Measurements from ENCODE around the gene ETV2.
"Not testable (repeated sequence)": the region's sequence is repeated elsewhere in the genome, so short reads cannot be mapped to it uniquely, and the experiment has no call there.

The ETV2 gene, protein sequence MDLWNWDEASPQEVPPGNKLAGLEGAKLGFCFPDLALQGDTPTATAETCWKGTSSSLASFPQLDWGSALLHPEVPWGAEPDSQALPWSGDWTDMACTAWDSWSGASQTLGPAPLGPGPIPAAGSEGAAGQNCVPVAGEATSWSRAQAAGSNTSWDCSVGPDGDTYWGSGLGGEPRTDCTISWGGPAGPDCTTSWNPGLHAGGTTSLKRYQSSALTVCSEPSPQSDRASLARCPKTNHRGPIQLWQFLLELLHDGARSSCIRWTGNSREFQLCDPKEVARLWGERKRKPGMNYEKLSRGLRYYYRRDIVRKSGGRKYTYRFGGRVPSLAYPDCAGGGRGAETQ

GRCh38 chr19:35641515-35642151 is at the start of gene ETV2:
Gene ETV2 (plus strand): TSS chr19:35641745. CDS start chr19:35642461, 716 bp downstream.
- DNase-seq (ENCODE audit: low spot score), result no peak

DNA sequence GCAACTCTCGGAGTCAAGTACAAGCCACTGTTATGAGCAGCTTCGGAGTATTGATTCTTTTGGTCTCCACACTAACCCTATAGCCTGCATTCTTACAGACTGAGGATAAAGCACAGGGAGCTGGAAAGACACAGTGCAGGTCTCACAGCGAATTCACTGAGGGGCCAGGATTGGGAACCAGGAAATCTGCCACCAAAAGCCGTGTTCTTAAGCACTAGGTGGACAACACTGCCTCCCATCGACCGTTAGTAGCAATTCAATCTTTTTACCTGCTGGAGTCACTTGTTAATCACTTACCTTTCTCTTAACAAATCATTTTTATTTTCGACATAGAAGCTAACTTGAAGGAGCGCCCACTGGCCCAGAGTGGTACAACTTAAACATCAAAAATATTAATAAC is 49.3 kb upstream of the ETV2 start:
- peak; percentile 29 for DNase-seq (ENCODE audit: low spot score)

DNA sequence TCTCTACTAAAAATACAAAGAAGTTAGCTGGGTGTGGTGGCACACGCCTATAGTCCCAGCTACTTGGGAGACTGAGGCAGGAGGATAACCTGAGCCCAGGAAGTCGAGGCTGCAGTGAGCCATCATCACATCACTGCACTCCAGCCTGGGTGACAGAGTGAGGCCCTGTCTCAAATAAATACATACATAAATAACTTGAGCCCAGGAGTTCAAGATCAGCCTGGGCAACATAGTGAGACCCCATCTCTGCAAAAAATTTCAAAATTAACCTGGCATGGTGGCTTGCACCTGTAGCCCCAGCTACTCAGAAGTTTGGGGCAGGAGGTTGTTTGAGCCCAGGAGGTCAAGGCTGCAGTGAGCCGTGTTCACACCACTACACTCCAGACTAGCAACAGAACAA is 46.5 kb upstream of the ETV2 start:
- not testable (repeated sequence) for DNase-seq (ENCODE audit: low spot score)

DNA sequence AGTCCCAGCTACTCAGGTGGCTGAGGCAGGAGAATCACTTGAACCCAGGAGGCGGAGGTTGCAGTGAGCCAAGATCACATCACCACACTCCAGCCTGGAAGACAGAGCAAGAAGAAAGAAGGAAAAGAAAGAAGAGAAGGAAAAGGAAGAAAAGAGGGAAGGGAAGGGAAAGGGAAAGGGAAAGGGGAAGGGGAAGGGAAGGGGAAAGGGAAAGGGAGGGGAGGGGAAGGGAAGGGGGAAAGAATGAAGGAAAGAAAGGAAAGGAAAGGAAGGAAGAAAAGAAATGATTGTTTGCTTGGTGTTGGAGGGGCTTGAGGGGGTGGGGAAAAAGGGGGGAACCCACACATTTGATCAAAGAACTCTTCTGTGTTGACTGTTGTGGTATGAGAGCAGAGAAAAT is 45.6 kb upstream of the ETV2 start:
- no peak for DNase-seq (ENCODE audit: low spot score)

DNA sequence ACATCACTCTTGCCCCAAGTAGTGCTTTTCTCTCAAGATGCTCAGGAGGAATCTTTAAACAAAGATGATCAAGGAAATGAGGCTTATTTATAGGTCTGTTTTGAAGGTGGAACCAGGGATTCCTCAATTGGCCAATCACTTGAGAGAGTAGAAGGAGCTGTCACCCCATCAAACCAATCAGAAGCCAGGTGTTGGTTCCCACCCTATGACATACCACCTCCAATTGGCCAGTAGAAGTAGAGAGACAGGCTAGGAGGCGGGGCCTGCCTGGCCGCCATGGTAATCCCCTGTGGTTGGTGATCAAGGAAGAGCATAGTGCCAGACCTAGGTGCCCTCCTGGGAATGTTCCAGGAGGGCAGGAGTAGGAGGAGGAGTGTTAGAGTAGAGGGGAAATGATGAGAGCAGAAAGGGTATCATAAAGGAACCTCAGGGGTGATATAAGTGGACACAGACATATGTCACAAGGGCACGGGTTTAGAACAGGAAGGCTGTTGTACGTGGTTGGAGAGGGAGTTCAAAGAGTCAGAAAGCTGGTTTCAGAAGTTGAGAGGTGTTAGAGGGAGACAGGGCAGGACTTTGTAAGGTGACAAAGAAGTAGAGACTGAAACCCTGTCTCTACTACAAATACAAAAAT is 45.1 kb upstream of the ETV2 start:
- no peak for DNase-seq (ENCODE audit: low spot score)

DNA sequence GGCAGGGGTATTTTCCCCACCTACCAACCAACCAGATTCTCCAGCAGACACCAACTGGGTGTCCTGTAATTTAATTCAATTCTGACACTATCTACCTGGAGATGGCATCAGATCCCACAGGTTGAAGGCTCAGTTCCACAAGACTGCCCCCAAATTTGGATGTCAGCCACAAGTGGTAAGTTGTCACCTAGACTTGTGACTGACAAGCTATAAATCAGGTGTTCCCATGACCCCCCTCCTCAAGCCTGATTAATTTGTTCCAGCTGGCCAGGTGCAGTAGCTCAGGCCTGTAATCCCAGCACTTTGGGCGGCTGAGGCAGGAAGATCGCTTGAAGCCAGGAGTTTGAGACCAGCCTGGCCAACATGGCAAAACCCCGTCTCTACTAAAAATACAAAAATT is 39.6 kb upstream of the ETV2 start:
- DNase-seq (ENCODE audit: low spot score), result no peak

- DNase-seq (ENCODE audit: low spot score), result not testable (repeated sequence)
Observed at GRCh38 chr19:35604436-35604835, 37.1 kb upstream of the ETV2 start.

DNA sequence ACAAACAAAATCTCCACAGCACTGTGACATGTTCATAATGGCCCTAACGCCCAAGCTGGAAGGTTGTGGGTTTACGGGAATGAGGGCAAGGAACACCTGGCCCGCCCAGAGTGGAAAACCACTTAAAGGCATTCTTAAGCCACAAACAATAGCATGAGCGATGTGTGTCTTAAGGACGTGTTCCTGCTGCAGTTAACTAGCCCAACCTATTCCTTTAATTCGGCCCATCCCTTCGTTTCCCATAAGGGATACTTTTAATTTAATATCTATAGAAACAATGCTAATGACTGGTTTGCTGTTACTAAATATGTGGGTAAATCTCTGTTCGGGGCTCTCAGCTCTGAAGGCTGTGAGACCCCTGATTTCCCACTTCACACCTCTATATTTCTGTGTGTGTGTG is 34.4 kb upstream of the ETV2 start:
- DNase-seq (ENCODE audit: low spot score), result not testable (repeated sequence)

GRCh38 chr19:35607661-35608060 is 33.9 kb upstream of the ETV2 start:
- DNase-seq (ENCODE audit: low spot score), result no peak

DNA sequence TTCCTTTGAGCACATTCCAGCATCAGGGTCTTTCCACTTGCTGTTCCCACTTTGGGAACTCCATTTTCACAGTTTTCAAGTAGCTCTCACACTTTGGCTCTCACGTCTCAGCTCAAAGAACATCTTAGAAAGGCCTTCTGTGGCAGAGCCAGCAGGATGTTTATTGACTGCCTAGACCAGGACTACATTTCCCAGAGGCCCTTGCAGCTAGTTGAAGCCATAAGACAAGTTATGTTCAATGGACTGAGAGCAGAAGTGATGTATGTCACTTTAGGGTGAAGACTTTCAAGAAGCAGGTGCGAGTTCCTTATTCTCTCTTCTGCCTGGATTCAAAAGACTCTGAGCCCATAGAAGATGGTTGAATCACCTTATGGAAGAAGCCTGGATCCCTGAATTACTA is 33.3 kb upstream of the ETV2 start:
- no peak for DNase-seq (ENCODE audit: low spot score)

- DNase-seq (ENCODE audit: low spot score), result no peak
Observed at GRCh38 chr19:35609851-35610353, 31.6 kb upstream of the ETV2 start.

DNA sequence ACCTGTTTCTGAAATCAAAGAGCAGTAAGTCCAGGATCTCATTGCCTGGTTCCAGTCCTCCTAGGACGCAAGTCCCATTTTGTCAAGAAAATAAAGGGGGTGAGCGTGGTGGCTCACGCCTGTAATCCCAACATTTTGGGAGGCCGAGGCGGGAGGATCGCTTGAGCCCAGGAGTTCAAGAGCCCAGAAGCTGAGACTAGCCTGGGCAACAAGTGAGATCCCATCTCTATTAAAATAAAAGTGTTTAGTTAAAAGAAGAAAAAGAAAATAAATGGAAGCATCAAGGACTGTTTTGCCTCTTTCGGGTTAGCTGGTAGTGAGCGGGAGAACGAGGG is 29.4 kb upstream of the ETV2 start:
- no peak for DNase-seq (ENCODE audit: low spot score)

DNA sequence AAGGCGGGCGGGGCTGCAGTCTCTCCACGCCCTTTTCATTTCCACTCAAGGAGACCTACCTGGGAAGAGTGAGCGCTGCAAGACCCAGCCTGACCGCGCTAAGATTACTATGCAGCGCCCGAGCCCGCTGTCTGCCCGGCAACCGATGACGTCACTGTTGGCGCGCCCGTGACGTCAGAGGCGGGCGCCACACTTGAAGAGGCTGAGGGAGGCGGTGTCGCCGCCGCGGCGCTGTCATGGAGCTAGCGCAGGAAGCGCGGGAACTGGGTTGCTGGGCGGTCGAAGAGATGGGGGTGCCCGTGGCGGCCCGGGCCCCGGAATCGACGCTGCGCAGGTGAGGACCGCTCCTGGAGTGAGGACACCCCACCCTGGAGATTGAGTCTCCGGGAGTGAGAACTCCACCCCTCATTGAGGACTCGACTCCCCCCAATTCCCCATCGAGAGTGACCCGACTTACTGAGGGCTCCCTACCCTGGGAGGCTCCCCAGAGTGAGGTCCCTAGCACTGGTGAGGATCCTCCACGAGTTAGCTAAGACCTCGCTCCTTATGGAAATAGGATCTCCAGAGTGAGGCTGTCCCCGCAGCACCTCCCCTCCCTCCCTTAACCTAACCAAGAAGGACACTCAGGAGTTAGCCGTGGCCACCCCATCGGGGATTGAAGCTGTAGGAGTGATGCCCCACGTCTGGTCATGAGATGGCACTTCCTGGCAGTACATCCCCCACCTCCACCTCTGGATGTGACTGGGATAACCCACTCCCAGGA is 28.8 kb upstream of the ETV2 start, which contains the start of gene HAUS5:
Gene HAUS5 (plus strand): TSS at position 177 of the 763 bp plus-strand sequence. CDS start 60 bp downstream, at position 237.
- DNase-seq (ENCODE audit: low spot score), result peak; percentile 92

- DNase-seq (ENCODE audit: low spot score), result no peak
Observed at GRCh38 chr19:35613574-35613973, 28.0 kb upstream of the ETV2 start.

GRCh38 chr19:35615036-35615435 is 26.5 kb upstream of the ETV2 start:
- DNase-seq (ENCODE audit: low spot score), result no peak

- DNase-seq (ENCODE audit: low spot score), result no peak
Observed at GRCh38 chr19:35618857-35619256, 22.7 kb upstream of the ETV2 start.

GRCh38 chr19:35619290-35619923 is 22.1 kb upstream of the ETV2 start:
- no peak for DNase-seq (ENCODE audit: low spot score)

GRCh38 chr19:35620001-35620400 is 21.5 kb upstream of the ETV2 start:
- DNase-seq (ENCODE audit: low spot score), result no peak

DNA sequence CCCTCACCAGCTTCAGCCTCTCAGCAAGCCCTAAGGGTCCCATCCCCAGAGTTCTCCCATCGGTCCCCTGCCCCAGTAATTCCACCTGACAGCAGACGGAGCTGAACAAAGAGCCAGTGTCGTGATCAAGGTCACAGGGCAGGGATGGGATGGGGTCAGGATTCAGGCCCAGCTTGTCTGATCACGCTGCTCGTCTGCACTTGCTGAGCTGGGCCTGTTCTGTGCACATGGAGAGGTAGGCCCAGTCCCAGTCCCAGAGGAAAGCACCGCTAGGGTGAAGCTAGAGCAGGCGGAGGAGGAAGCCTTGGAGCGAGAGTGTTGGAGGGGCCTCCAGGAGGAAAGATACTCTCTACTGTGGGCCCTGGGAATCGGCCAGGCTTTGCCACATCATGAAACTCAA is 19.8 kb upstream of the ETV2 start:
- no peak for DNase-seq (ENCODE audit: low spot score)

DNA sequence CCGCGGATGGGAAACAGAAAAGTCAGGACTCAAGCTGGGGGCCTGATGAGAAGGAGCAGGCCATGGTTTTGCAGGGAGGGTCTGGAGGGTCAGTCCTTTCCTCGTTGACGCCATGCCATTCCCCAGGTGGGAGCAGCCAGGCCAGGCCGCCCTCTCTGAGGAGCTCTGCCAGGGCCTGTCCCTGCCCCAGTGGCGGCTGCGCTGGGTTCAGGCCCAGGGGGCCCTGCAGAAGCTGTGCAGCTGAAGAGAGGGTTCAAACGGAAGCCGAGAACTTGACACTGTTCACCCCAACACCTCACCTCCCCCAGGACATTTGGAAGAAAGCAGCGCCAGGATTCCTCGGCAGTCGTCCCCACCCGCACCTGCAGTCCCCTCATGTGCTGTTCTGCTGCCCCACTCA is 18.8 kb upstream of the ETV2 start:
- no peak for DNase-seq (ENCODE audit: low spot score)

DNA sequence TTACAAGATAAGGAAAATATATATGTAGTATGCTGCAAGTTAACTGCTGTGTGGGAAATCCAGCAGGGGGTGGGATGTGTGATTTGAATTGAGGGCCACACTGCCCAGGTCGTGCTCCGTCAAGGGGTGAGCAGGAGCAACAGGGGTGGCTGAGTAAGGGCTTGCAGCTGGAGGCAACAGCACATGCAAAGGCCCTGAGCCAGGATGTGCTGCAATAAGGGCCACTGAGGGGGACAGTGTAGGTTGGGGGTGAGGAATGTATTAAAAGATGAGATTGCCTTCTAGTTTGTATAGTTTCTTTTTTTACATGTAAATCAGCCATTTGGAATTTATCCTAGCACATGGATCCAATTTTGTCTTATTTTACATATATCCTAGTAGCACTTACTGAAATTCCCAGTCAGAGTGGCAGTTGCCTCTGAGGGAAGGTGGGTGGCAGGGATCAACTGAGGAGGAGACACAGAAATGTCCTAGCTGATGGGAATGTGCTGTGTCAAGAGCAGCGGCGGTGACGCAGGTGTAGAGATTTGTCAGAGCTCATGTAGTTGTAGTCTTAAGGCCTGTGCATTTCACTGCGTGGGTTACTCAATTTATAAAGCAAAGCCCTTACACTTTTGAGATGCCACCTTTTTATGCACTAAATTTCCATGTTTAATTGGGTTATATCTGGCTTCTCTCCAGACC is 18.1 kb upstream of the ETV2 start:
- no peak for DNase-seq (ENCODE audit: low spot score)

DNA sequence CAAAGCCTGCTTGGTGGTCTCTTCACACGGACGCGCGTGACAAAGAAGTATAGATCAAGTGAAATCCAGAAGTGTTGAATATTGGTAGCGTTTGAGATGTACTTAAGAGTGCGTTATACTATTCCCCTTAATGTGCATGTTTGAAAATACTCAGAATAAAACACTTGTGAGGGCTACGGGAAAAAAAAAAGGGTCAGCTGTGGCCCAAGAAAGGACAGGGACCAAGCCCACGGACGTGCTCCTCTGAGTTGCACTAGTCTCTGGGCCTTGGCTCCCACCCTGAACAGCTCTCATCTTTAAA is 13.3 kb upstream of the ETV2 start:
- DNase-seq (ENCODE audit: low spot score), result no peak

Measured in hematopoietic multipotent progenitor cell treated with erythropoietin and hydrocortisone succinate and interleukin-3 and kit ligand, for 17 days (in vitro differentiated cells).